ENCODE measurements around the gene RDH8.
"Not testable (repeated sequence)": the region's sequence is repeated elsewhere in the genome, so short reads cannot be mapped to it uniquely, and the experiment has no call there.

RDH8 gene

GRCh38 chr19:10005632-10006334 lies 7.5 kb upstream of the RDH8 start:
- no peak for DNase-seq (ENCODE audit: low read depth in 2 of 2)

- DNase-seq (ENCODE audit: low read depth in 2 of 2) = no peak
Measured at GRCh38 chr19:10006335-10006708, 7.0 kb upstream of the RDH8 start.

GRCh38 chr19:10006752-10007323 lies 6.4 kb upstream of the RDH8 start:
- DNase-seq (ENCODE audit: low read depth in 2 of 2) = no peak

DNA sequence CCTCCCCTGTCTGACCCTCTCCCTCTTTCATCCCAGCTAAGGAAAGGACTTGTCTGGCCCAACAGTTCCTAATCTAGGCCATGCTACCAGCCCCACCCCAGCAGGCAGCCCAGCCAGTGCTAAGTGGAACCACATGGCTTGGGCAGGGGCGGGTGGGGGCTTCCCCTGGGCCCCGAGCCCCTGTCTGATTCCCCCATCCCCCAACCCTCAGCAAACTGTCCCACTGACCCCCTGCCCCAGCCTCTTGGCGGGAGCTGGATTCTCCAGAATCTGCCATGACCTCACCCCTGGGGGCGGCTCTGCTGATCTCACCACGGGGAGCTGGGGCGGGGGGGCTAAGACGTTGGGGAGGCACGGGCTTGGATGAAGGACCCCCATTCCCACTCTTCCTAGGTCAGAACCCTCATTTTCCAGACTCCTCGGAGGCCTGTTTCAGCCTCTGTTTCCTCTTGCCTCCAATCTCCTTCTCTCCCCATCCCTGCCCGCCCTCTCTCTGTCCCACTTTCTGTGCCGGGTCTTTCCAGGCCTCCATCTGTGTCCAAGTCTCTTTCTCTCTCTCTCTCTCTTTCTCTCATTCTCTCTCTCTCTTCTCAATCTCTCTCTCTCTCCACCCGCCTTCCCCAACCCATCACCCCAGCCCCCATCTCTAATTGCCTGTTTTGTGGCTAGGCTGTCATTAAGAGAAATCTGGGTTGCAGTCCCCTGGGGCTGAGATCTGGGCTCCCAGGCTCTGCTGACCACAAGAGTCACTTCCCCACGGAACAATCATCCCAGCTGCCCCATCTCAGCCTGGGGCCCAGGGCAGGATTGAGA lies 5.7 kb upstream of the RDH8 start:
- no peak for DNase-seq (ENCODE audit: low read depth in 2 of 2)

DNA sequence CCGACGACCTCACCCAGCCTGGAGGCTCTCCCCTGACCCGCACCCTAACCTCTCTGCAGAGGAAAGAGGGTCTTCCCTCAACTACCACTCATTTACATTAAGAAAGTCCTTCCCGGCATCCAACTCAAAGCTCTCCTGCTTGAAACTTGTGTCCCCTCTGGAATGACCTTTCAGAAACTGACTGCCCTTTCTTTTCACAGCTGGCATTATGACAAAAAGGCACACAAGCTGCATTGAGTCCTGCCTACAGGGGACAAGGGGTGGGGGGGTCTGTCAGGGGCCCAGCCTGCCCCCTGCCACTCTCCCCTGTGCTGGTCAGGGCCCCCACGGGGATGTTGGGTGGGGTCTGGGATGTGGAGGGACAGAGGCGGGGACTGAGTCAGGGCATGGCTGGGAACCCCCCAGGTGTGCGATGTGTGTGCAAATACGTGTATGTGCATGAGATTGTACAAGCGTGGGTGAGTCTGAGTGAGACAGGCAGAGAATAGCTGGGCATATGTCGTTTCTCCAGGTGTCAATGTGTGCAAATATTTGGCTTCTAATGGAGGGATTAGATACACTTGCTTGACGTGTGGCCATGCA lies 5.0 kb upstream of the RDH8 start:
- no peak for DNase-seq (ENCODE audit: low read depth in 2 of 2)

DNA sequence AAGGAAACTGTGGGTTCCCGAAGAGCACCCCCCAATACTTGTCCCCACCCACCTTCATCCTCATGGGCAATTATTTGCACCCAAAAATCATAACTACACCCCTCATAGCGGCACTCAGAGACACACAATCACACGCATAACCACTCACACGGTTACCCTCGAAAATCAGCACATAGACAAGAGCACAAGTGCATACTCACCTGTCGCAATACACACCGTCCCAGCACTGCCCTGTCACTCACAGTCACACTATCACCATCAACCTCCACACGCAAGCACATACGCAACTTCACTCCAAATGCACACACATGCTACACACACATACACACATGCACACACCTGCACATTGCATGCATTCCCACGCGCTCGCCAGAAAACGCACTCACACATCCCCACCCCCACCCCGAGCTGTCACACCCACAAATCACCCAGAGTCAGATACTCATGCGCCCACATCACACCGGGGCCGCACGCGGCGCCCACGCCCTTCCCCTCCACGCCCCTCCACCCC lies 3.5 kb upstream of the RDH8 start:
- DNase-seq (ENCODE audit: low read depth in 2 of 2) = no peak

DNA sequence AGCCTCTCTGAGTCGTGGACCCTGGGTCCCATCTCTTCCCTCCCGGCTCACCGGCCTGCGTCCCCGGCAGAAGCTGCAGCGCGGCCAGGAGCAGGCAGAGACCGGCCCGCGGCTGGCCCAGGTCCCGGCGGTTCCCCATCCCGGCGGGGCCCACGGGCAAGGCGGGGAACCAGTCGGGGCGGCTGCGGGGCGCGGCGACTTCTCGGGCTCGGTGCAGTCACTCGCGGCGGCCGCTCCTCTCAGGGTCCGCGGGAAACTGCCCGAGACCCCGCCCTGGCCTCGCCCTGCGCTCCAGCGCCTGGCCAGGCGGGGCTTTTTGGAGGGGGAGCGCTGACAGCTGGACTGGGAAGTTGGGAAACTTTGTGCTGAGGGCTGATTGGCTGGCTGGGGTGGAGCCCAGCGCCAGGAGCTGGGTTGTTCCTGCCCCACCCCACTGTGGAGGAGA lies 3.0 kb upstream of the RDH8 start, which contains the start of gene COL5A3:
COL5A3 (minus strand) TSS at position 258 of the 445 bp plus-strand sequence; CDS start at position 139, 119 bp downstream.
- DNase-seq (ENCODE audit: low read depth in 2 of 2) = no peak

GRCh38 chr19:10010939-10011338 lies 2.3 kb upstream of the RDH8 start:
- no peak for DNase-seq (ENCODE audit: low read depth in 2 of 2)

GRCh38 chr19:10011974-10012373 lies 1.3 kb upstream of the RDH8 start:
- DNase-seq (ENCODE audit: low read depth in 2 of 2) = no peak

DNA sequence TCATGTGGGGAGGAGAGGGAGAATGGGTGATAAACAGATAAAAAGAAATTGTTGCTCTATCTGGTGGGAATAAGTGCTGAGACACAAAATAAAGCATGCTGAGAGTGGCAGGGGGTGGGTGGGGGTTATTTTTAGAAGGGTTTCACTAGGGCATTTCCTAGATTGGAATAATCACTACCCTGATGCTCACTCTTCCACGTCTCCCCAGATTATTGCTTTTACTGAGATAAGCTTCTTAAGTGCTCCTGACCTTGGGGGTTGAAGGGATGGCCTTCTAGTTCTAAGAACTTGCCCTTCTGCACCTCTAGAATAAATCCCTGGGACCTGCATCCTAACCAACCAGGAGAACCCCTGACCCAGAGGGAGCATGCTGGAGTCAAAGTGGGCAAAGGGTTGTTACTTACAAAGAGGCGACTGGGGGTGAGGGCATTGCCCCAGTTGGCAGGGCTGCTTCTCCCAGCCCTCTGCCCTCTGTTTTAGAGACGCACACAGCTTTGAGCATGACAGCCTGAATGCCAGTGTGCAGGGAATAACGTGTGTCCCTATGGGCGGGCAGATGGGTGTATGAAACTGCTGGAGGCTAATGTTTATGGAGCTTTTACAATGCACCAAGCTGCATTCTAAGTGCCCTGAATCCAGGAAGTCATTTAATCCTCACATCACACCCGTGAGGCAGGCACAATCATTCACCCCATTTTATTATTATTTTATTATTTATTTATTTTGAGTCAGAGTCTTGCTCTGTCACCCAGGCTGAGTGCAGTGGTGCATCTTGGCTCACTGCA lies 743 bp downstream of the RDH8 start:
- DNase-seq (ENCODE audit: low read depth in 2 of 2) = no peak

DNA sequence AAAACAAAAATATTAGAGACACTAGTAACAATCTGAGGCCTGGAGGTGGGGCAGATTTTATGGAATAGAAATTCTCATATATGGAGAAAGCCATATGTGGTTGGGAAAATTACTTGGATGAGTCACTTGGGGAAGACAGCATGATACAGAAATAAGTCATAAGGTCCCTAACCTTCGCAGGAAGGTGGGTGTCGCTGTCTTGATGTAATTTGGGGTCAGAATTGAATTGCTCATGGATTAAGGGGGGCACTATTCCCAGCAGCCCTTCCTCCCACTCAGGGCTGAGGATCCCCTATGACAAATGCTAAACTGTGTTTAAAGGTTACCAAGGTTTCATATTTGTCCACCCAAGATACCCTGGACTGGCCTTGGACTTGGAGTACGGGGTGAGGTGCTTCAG lies 5.0 kb downstream of the RDH8 start:
- DNase-seq (ENCODE audit: low read depth in 2 of 2) = no peak

DNA sequence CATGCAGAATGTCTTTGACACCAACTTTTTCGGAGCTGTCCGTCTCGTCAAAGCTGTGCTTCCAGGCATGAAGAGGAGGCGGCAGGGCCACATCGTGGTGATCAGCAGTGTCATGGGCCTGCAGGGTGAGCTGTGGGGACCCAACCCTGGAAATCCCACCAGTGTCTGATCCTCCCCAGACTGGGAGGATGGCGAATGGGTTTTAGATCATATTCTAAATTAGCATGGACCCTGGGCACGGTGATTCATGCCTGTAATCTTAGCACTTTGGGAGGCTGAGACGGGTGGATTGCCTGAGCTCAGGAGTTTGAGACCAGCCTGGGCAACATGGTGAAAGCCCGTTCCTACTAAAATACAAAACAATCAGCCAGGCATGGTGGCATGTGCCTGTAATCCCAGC lies 5.5 kb downstream of the RDH8 start:
- no peak for DNase-seq (ENCODE audit: low read depth in 2 of 2)

DNA sequence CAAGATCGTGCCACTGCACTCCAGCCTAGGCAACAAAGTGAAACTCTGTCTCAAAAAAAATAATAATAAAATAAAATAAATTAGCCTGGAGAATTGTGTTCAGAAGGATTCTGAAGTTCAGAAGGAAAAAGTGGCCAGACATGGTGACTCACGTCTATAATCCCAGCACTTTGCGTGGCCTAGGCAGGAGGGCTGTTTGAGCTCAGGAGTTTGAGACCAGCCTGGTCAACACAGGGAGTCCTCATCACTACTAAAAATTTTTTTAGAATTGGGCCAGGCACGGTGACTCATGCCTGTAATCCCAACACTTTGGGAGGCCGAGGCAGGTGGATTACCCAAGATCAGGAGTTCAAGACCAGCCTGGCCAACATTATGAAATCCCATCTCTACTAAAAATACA lies 6.0 kb downstream of the RDH8 start:
- no peak for DNase-seq (ENCODE audit: low read depth in 2 of 2)

- DNase-seq (ENCODE audit: low read depth in 2 of 2) = no peak
Measured at GRCh38 chr19:10020851-10021250, 7.6 kb downstream of the RDH8 start.

GRCh38 chr19:10021446-10021845 lies 8.2 kb downstream of the RDH8 start:
- DNase-seq (ENCODE audit: low read depth in 2 of 2) = no peak

GRCh38 chr19:10021863-10022262 lies 8.6 kb downstream of the RDH8 start:
- DNase-seq (ENCODE audit: low read depth in 2 of 2) = no peak

DNA sequence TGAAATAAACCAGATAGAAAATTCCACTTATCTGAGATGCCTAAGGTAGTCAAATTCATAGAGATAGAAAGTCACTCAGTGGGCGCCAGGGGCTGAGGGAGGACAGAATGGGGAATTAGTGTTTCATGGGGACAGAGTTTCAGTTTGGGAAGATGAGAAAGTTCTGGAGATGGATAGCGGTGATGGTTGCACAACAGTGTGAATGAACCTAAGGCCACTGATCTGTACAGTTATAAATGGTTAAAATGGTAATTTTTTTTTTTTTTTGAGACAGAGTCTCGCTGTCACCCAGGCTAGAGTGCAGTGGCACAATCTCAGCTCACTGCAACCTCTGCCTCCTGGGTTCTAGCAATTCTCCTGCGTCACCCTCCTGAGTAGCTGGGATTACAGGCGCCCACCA lies 9.8 kb downstream of the RDH8 start:
- DNase-seq (ENCODE audit: low read depth in 2 of 2) = not testable (repeated sequence)

DNA sequence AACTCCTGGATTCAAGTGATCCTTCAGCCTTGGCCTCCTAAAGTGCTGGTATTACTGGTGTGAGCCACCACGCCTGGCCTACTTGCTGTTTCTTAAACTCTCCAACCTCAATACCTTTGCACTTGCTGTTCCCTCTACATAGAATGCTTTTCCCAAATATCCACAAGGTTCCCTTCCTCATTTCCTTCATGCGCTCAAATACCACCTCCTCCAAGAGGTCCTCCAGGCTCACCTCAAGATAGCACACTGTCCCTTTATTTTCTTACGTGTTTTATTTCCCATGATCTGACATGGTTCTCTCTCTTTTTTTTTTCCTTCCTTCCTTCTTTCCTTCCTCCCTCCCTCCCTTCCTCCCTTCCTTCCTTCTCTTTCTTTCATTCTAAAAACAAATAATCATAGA lies 13.5 kb downstream of the RDH8 start:
- DNase-seq (ENCODE audit: low read depth in 2 of 2) = no peak

GRCh38 chr19:10027158-10027997 lies 14.1 kb downstream of the RDH8 start:
- DNase-seq (ENCODE audit: low read depth in 2 of 2) = peak; percentile 68 to 80

- DNase-seq (ENCODE audit: low read depth in 2 of 2) = no peak
Measured at GRCh38 chr19:10033614-10034013, 20.3 kb downstream of the RDH8 start.
